Astrocyte of the spinal cord (primary cell): ENCODE results near the gene NHLRC4.
A peak's percentile ranks its signal among the peaks of the same experiment; 100 is the strongest.

Experiments used
- DNase-seq: peaks from one replicate; pipeline ENCODE4 v3.0.0; 2011; ENCODE audit warnings: low read depth, low spot score
- H3K4me3 ChIP-seq: 2 replicates; pipeline ENCODE4 v1.5.1; 2011; ENCODE audit warnings: low read depth, mild to moderate bottlenecking, low read length, moderate library complexity
- in situ Hi-C: cut with HindIII; loops from 2 replicates; pipeline ENCODE4 v1.10.0; 2017; ENCODE audit warnings: low sequenced_read_pairs
- TF ChIP-seq, protein P1 (sequence below): IDR thresholded peaks from 2 replicates; pipeline ENCODE4 v1.5.1; 2012; ENCODE audit warnings: low read depth, mild to moderate bottlenecking, low read length, inconsistent platforms

The NHLRC4 gene

DNA sequence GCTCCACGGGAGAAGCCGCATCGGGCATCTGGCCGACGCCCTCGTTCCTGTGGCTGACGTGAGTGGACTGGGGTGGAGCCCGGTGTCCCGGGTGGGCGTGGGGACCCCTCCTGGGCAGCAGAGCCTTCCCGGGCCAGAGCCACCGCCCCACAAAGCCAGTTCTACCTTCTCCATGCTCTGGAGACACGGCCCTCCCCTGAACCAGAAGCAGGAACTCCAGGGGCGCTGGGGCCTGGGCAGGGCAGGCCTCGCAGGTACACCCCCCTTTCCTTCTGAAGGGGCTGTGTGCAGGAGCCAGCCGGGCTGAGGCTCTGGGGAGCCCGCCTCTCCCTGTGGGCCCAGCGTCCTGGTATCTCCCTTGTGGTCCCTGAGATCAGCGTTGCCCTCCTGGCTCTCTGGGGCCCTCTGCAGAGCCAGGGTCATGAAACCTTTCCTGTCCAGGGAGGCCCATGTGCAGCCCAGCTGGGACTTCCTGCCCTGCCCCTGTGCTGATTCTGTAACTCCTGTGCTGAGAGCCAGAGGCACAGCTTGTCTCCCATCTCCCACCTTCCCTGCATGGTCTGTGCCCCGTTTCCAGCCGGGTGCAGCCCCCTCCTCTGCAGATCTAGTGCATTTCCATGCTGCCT is 9.5 kb downstream of the NHLRC4 start:
- TF ChIP-seq, protein P1, sequence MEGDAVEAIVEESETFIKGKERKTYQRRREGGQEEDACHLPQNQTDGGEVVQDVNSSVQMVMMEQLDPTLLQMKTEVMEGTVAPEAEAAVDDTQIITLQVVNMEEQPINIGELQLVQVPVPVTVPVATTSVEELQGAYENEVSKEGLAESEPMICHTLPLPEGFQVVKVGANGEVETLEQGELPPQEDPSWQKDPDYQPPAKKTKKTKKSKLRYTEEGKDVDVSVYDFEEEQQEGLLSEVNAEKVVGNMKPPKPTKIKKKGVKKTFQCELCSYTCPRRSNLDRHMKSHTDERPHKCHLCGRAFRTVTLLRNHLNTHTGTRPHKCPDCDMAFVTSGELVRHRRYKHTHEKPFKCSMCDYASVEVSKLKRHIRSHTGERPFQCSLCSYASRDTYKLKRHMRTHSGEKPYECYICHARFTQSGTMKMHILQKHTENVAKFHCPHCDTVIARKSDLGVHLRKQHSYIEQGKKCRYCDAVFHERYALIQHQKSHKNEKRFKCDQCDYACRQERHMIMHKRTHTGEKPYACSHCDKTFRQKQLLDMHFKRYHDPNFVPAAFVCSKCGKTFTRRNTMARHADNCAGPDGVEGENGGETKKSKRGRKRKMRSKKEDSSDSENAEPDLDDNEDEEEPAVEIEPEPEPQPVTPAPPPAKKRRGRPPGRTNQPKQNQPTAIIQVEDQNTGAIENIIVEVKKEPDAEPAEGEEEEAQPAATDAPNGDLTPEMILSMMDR: no peak
- in situ Hi-C loops: no loop called here
- no peak for DNase-seq
- no peak overlapping the region for H3K4me3 ChIP-seq

DNA sequence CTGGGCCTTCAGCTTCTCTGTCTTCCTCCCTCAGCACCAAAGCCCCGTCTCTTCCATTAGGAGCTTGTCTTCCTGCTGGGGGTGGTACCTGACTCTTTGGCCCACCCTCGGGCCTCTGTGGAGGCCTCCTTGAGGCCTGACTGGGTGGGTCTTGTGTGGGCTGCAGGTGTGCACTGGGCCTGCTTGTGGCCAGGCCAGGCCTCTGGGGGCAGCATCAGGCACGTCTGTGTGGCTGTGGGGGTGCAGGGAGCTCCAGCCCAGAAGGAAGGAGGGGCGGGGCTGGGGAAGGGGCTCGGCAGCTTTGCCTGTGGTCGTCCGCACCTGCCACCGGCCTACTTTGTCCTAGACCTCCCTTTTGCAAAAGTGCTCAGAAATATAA is 10.0 kb downstream of the NHLRC4 start:
- no peak for DNase-seq
- TF ChIP-seq, protein P1: peak; percentile 12
- in situ Hi-C loops: no loop called here
- no peak overlapping the region for H3K4me3 ChIP-seq

DNA sequence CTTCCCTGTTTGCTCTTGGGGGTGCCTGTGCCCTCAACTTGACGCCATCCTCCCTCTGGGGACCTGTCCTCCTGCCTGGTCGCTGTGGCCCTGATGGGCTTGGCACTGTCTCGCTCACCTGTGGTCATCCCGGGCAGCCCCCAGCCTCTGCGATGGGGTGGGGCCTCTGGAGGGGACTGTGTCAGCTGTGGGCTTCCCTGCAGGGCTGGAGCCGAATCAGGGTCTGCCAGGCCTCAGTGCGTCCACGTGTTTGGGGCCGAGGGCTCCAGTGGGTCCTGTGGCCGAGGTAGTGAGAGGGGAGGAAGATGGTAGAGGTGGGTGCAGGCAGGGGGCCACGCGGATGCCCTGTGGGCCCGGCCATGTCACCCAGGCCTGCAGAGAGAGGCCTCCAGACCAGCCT is 11.0 kb downstream of the NHLRC4 start:
- TF ChIP-seq, protein P1: no peak
- no peak overlapping the region for H3K4me3 ChIP-seq
- DNase-seq: no peak
- in situ Hi-C loops: no loop called here

DNA sequence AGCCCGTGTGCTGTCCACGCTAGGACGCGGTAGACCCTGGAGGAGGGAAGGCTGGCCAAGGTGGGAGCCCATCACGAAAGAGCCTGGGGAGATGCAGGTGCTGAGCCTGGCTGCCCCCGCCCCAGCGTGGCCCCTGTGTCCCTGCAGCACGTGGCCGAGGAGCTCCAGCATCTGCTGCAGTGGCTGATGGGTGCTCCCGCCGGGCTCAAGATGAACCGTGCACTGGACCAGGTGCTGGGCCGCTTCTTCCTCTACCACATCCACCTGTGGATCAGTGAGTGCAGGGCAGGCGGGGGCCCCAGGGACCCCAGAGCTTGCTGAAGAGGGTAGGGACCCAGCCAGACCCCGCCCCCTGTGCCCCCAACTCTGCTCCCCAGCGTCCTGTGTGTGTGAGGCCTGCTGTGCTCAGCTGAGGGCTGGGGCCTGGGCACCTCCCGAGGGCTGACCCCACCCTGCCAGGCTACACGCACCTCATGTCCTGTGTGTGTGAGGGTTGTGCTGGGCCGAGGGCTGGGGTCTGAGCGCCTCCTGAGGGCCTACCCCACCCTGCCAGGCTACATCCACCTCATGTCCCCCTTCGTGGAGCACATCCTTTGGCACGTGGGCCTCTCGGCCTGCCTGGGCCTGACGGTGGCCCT is 11.5 kb downstream of the NHLRC4 start:
- no peak for DNase-seq
- TF ChIP-seq, protein P1: no peak
- in situ Hi-C loops: no loop called here
- no peak overlapping the region for H3K4me3 ChIP-seq

DNA sequence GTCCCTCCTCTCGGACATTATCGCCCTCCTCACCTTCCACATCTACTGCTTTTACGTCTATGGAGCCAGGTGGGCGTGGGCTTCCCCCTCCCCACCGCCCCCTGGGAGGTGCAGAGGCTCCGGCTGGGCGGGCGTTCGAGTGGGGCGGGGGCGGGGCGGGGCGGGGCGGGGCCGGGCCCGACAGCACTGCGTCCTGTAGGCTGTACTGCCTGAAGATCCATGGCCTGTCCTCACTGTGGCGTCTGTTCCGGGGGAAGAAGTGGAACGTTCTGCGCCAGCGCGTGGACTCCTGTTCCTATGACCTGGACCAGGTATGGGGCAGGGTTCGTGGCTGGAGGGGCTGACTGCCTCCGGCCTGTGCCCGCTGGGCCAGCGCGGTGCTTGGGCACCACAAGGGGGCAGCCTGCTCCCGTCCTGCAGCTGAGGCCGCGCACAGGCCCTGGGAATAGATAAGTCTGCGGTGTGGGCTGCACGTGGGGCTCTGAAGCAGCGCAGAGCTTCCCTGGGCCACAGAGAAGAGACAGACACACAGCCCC is 12.1 kb downstream of the NHLRC4 start:
- no peak overlapping the region for H3K4me3 ChIP-seq
- TF ChIP-seq, protein P1: peak; percentile 92
- in situ Hi-C loops: no loop called here
- DNase-seq: peak; percentile 71

DNA sequence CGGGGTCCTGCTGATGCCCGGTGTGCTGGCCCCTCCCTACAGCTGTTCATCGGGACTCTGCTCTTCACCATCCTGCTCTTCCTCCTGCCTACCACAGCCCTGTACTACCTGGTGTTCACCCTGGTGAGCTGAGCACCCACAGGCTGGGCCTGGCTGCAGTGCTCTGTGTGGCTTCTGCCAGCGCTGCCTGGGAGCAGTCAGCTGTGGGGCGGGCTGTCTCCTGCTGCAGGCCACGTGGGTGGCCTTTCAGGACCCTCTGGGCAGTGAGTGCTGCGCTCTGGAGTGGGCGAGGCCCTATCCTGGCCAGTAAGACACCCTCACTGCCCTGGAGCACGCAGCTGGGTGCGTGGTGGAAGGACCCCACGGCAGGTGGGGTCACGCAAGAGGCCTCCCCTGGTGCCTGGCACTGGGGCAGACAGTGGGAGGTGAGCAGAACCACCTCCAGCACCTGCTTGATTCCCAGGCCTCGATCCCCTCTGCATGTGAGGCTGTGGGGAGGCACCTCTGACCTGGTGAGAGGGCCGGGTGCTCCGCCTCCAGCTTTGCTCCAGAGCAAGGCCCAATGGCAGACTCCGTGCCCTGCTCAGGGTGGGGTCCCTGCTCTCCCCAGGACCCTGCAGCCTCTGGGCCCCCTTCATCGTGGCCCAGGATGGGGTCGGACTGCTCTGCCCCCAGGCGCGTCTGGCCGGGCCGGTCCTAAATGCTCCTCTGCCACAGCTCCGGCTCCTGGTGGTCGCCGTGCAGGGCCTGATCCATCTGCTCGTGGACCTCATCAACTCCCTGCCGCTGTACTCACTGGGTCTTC is 13.5 kb downstream of the NHLRC4 start:
- H3K4me3 ChIP-seq: no peak overlapping the region
- DNase-seq: no peak
- in situ Hi-C loops: no loop called here
- TF ChIP-seq, protein P1: no peak
